Pancreas (tissue), 10 donors: ENCODE measurements around the gene TAF1C. TPM values are rescaled to one million over a fixed set of nuclear protein-coding genes. Genes with fewer than 3 reads are reported as not detected.

Source experiments
- ATAC-seq, 4 donors: fragments of 200-7000 bp; cut with Tn5 transposase; one replicate each; pipeline versions ENCODE4 v1.8.0 to v1.9.1; 2020; ENCODE audit warnings: mild to moderate bottlenecking in 4 of 4, moderate library complexity in 4 of 4
- DNase-seq, 6 donors: peaks; one replicate each; pipeline ENCODE4 v3.0.0-alpha.2; 2020
- FAIRE-seq: peaks from 2 replicates; lab custom pipeline; 2012; peaks lifted over from hg19 to GRCh38; lab: Jason Lieb, UNC
- H3K27ac ChIP-seq, 4 donors: fragments of 200-600 bp; sonication (generic); 1 replicate in 3 of 4; 2 replicates in 1 of 4; pipeline versions ENCODE4 v1.5.0 to v1.8.0; 2020
- H3K27me3 ChIP-seq, 4 donors: fragments of 200-600 bp; one replicate each; pipeline ENCODE4 v1.8.0; 2021
- H3K36me3 ChIP-seq, 3 donors: fragments of 200-600 bp; sonication (generic) in 1 of 3; one replicate each; pipeline versions ENCODE4 v1.5.0 to v1.8.0; 2020 to 2021
- H3K4me1 ChIP-seq, 3 donors: fragments of 200-600 bp; one replicate each; pipeline ENCODE4 v1.8.0; 2021
- H3K4me3 ChIP-seq, 4 donors: fragments of 200-600 bp; sonication (generic) in 2 of 4; one replicate each; pipeline versions ENCODE4 v1.5.0 to v1.8.0; 2020 to 2021
- H3K9me3 ChIP-seq, 4 donors: fragments of 200-600 bp; one replicate each; pipeline ENCODE4 v1.8.0; 2021
- WGBS, 2 donors: extraction: QIAGEN DNeasy Blood & Tissue Kit; methylation state at CpG; one replicate each; pipeline ENCODE4 v1.1.7; 2013; 5-methylcytosine and 5-hydroxymethylcytosine counted together
- intact Hi-C, 3 donors: fragments of 100-400 bp; cut with DNase I; formaldehyde crosslinking; loops; one replicate each; pipeline versions ENCODE4 v1.11.1 to v1.14.2; 2022
- polyA plus RNA-seq, 2 donors: library from polyadenylated mRNA; stranded (reverse); fragments of 200-250 nt; gene quantifications; one replicate each; pipeline ENCODE4 v1.2.3, GENCODE V29; 2013
- total RNA-seq, 6 donors: library from RNA; stranded (reverse); fragmentation: NEBNext Ultra II Directional in 4 of 6; extraction: Animal tissue kit (Norgen Biotek cat#: 25700) in 4 of 6; gene quantifications; one replicate each; pipeline versions ENCODE4 v1.2.1 to v1.2.4, GENCODE V29; 2021 to 2023
- TF ChIP-seq, protein P1 (sequence below), 4 donors: fragments of 200-600 bp; sonication (generic) in 3 of 4; IDR thresholded peaks; one replicate each; pipeline versions ENCODE4 v1.5.0 to v1.8.0; 2021; ENCODE audit warnings: antibody characterized with exemption in 4 of 4
- donor health status: healthy with polysubstance abuse.
- donor health status: DM: no; HTN: no; CAD: no; lungs with moderate emphysema.
- donor health status: DM: no; HTN: no; CAD: no.
- donor health status: control.
- donor health status: control.
- donor health status: Bipolar disorder and iron deficiency.
- donor health status: DM: yes; HTN: yes; CAD: no.
- donor health status: DM: no; HTN: no; CAD: no.
- donor health status: DM: no; HTN: no; CAD: no.
- donor health status: DM: yes; HTN: yes; CAD: no.

TAF1C gene
- total and polyA plus RNA-seq, 8 donors, result 14.9 to 130 (median 23.1) TPM

DNA sequence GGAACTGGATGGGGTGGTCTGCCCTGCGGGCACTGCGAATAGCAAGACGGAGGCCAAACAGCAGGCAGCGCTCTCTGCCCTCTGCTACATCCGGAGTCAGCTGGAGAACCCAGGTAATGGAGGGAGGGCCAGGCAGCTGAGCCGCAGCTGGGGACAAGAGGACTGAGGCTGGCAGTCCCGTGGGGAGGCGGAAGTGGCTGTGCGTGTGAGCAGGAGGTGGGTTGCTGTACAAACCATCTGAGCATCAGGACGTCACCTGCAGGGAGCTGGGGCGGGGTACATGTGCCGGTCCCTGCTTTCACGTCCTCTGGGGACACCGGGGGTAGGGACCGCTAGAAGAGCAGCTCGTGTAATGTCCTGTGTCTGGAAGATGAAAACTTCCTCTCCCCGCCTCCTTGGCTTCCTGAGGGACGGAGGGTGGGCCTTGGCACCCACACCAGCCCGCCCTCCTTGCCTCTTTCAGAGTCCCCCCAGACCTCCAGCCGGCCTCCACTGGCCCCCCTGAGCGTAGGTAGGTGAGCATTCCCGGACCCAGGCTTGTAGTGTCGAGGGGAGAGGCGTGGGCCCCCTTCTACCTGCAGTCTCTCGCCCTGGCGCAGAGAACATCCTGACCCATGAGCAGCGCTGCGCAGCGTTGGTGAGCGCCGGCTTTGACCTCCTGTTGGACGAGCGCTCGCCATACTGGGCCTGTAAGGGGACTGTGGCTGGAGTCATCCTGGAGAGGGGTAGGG lies 7.8 kb upstream of the TAF1C start:
- Histone ChIP-seq H3K27ac (no peak overlapping the region), H3K4me3 (no peak overlapping the region), H3K27me3 (no peaks in the 10 kb centered on the region), H3K4me1 (no peaks in the 10 kb centered on the region), H3K9me3 (no peaks in the 10 kb centered on the region), H3K36me3 (no peaks in the 10 kb centered on the region)
- peak in 1 of 6 donors; percentile 47 for DNase-seq
- 66 to 71% methylated on average over 31 to 34 of the region's 34 CpGs for WGBS, 2 donors
- no peak for ATAC-seq
- intact Hi-C loops, result no loop called here
- FAIRE-seq, result no peak
- TF ChIP-seq, protein P1, sequence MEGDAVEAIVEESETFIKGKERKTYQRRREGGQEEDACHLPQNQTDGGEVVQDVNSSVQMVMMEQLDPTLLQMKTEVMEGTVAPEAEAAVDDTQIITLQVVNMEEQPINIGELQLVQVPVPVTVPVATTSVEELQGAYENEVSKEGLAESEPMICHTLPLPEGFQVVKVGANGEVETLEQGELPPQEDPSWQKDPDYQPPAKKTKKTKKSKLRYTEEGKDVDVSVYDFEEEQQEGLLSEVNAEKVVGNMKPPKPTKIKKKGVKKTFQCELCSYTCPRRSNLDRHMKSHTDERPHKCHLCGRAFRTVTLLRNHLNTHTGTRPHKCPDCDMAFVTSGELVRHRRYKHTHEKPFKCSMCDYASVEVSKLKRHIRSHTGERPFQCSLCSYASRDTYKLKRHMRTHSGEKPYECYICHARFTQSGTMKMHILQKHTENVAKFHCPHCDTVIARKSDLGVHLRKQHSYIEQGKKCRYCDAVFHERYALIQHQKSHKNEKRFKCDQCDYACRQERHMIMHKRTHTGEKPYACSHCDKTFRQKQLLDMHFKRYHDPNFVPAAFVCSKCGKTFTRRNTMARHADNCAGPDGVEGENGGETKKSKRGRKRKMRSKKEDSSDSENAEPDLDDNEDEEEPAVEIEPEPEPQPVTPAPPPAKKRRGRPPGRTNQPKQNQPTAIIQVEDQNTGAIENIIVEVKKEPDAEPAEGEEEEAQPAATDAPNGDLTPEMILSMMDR (IDR thresholded peaks at IDR 0.05), result no peak

GRCh38 chr16:84194018-84194417 lies 7.2 kb upstream of the TAF1C start:
- H3K27ac ChIP-seq, result no peak overlapping the region
- H3K36me3 ChIP-seq, result no peaks in the 10 kb centered on the region
- H3K9me3 ChIP-seq, result no peaks in the 10 kb centered on the region
- H3K27me3 ChIP-seq, result no peaks in the 10 kb centered on the region
- DNase-seq, result no peak
- intact Hi-C loops, result no loop called here
- FAIRE-seq, result no peak
- no peaks in the 10 kb centered on the region for H3K4me1 ChIP-seq
- no peak overlapping the region for H3K4me3 ChIP-seq
- TF ChIP-seq, protein P1 (IDR thresholded peaks at IDR 0.05), result no peak
- no peak for ATAC-seq
- WGBS, 2 donors, result 81 to 83% methylated on average over 11 of the region's 11 CpGs

- TF ChIP-seq, protein P1 (IDR thresholded peaks at IDR 0.05), result no peak
- no peak for FAIRE-seq
- no peaks in the 10 kb centered on the region for H3K36me3 ChIP-seq
- no peak for ATAC-seq
- no peaks in the 10 kb centered on the region for H3K9me3 ChIP-seq
- H3K4me3 ChIP-seq, result no peak overlapping the region
- no peak for DNase-seq
- no peaks in the 10 kb centered on the region for H3K27me3 ChIP-seq
- intact Hi-C loops, result no loop called here
- WGBS, 2 donors, result 77% methylated on average over 7 of the region's 7 CpGs
- no peaks in the 10 kb centered on the region for H3K4me1 ChIP-seq
- no peak overlapping the region for H3K27ac ChIP-seq
These were observed 6.6 kb upstream of the TAF1C start for GRCh38 chr16:84193480-84193879.

- ATAC-seq, result no peak
- Histone ChIP-seq H3K27me3 (no peaks in the 10 kb centered on the region), H3K27ac (no peak overlapping the region), H3K36me3 (no peaks in the 10 kb centered on the region), H3K4me1 (no peaks in the 10 kb centered on the region), H3K9me3 (no peaks in the 10 kb centered on the region), H3K4me3 (no peak overlapping the region)
- intact Hi-C loops, result no loop called here
- no peak for FAIRE-seq
- TF ChIP-seq, protein P1 (IDR thresholded peaks at IDR 0.05), result no peak
- 84 to 87% methylated on average over 16 of the region's 16 CpGs for WGBS, 2 donors
- peak in 1 of 6 donors; percentile 54 for DNase-seq
These were observed 4.6 kb upstream of the TAF1C start for GRCh38 chr16:84191466-84191865.

DNA sequence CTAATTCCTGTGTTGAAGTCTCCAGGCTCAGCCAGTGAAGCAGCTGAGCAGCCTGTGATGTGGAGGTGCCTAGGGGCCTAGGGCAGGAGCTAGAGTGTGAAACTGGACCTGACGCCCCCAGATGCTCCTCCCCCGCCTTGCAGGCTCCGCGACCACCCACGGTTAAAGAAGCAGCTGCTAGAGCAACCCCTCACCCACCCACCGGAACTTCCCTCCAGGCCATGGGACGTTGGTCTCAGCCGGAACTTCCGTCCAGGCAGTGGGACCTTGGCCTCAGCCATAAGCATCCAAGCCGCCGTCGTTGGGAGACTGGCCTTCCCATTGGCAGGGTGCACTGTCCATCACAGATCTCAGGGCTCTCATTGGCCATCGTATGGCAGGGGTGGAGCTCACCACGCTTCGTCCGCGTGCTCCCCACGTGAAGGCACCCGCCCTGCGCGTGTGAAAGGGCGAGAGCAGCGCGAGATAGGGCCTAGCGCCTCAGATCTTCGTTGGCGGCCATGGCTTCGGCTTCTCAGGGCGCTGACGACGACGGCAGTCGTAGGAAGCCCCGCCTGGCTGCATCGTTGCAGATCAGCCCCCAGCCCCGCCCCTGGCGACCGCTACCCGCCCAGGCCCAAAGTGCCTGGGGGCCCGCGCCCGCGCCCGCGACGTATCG lies 4.0 kb upstream of the TAF1C start, which contains the start of gene ADAD2:
TSS of gene ADAD2 (plus strand) at position 427 of the 658 bp plus-strand sequence. CDS start at position 501, 74 bp downstream.
- no peak within 1 kb of the TSS for H3K27ac ChIP-seq
- intact Hi-C loops, result no loop called here
- peak in 1 of 6 donors; percentile 52 for DNase-seq
- H3K4me3 ChIP-seq, result no peak within 1 kb of the TSS
- no peak for FAIRE-seq
- H3K4me1 ChIP-seq, result peaks cover 2 to 4% (median 4%) of the 10 kb centered on the region in 3 donors
- no peak for ATAC-seq
- no peaks in the 10 kb centered on the region for H3K36me3 ChIP-seq
- H3K27me3 ChIP-seq, result no peaks in the 10 kb centered on the region
- TF ChIP-seq, protein P1 (IDR thresholded peaks at IDR 0.05), result no peak
- H3K9me3 ChIP-seq, result no peaks in the 10 kb centered on the region
- 85 to 87% methylated on average over 47 of the region's 47 CpGs for WGBS, 2 donors
